Limb (tissue), 2 donors: Measurements from ENCODE around the gene COL28A1.
A peak's percentile ranks its signal among the peaks of the same experiment; 100 is the strongest.
"Not testable (repeated sequence)": the region's sequence is repeated elsewhere in the genome, so short reads cannot be mapped to it uniquely, and the experiment has no call there.

ENCODE experiments used
- DNase-seq, 2 donors: peaks; one replicate each; pipeline ENCODE4 v3.0.0-alpha.2; 2016; ENCODE audit errors: extremely low spot score in 2 of 2

COL28A1 gene

DNA sequence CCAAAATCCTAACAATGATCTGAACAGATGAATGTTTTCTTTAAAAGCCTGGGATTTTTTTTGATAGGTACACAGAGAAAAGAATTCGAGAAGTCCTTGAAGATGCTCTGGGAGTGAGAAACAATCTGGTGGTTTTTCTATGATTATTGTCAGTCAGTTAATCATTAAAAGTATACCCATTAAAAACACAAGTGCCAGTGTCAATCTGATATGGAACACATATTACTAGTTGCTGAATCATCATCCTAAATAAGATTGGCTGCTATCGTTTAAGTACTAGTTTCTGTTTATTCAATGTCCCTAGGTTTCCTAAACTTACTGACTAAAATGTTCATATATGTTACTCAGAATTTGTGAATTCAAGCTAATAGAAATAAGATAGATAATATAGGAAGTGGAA lies 16.1 kb downstream of the COL28A1 start:
- no peak for DNase-seq

DNA sequence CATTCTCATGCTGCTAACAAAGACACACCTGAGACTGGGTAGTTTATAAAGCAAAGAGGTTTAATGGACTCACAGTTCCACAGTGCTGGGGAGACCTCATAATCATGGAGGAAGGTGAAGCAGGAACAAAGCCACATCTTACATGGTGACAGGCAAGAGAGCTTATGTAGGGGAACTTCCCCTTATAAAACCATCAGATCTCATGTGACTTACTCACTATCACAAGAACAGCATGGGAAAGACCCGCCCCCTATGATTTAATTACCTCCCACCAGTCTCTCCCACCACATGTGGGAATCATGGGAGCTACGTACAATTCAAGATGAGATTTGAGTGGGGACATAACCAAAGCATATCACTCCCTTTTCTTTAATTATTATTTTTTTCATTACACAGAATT lies 16.6 kb downstream of the COL28A1 start:
- DNase-seq, result no peak

DNA sequence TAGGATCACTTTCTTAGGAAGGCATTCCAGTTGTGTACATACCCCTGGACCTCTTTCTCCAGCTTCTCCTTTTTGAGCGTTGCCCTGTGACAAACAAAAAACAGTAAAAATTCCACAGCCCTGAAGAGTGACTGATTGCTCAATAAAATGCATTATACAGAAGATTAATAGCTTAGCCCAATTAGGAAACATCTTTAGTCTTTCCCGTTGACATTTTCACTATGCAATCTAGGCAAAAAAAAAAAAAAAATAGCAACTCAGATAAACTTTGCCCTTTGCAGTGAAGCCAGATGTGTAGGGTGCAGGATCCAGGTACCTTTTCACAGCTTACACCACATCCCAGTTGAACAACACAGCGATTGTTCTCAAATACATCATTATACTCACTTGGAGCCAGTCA lies 17.9 kb downstream of the COL28A1 start:
- DNase-seq, result no peak

DNA sequence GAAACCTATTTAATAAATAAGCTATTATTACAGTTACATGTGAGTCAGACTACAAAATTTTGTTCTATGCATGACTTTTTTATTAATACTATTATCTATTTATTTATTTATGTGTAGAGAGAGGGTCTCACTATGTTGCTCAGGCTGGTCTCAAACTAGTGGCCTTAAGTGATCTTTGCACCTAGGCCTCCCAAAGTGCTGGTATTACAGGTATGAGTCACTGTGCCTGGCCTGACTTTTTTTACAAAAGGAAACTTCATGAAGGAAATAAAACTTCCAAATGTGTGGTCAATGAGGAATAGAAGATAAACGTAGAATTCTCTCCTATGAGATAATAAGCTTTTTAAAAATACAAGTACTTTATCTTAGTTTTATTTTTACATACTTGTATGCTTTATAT lies 19.0 kb downstream of the COL28A1 start:
- no peak for DNase-seq

DNA sequence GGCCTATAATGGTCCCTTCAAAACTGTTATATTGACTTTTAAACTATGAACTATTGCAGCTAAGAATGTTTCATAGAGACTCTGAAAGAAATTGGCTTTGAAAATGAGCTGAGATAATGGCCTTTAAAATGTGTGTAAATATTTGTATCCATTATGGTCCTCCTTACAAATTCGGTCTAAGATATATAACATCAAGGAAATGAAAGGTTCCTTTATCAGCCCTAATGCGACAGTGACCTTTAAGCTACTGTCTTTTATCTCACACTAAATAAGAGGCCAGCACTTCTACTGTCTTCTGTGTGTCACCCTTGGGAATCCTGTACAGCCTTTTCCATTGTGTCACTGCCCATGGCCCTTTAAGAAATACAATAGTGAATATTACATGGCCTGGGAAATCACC lies 19.5 kb downstream of the COL28A1 start:
- DNase-seq, result no peak

DNA sequence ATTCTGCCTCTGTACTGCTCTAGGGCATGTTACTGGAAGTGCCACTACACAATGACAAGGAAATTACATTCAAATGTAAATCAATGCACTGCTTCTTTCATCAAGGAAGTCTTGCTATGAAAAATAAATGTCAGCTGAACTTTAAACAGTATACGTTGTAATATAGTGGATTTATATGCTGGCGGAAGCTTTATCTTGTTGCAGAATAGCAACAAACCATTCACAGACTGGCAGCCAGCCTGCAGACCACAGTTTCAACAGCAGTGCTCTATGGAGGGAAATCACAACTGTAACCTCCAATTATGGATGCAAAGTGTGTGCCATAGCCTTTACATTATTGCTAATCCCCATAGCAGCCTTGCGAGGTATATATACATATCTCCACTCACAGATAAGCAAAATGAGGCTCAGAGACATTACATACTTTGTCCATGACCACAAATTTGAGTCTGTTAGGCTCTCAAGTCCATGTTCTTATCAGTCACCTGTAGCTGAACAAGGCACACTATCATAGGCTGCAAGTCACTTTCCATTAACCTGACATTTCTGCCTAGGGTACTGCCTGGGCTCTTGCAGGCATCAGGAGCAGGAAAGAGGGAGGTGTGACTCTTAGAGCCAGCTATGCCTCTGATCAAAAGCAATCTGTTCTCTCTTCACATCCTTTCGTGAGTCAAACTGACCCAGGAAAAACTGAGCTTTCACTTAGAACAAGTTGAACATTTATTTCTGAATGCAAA lies 22.6 kb downstream of the COL28A1 start:
- DNase-seq, result no peak

DNA sequence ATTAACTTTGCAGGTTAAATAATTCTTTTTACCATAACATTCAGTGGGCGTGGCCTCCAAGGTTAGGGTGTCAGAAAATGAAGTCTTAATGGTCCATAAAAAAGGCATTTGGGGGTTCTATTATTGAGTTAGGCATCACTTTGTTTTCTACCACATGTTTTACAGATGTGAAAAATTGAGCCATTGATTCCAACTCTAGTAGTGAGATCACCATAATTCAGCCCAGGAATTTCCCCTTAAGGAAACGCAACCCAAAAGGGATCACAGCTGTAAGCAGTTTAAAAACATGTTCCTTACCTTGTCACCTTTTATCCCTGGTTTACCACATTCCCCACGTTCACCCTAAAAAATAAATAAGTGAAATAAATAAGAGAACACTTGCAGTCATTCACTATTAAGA lies 24.9 kb downstream of the COL28A1 start:
- DNase-seq, result no peak

DNA sequence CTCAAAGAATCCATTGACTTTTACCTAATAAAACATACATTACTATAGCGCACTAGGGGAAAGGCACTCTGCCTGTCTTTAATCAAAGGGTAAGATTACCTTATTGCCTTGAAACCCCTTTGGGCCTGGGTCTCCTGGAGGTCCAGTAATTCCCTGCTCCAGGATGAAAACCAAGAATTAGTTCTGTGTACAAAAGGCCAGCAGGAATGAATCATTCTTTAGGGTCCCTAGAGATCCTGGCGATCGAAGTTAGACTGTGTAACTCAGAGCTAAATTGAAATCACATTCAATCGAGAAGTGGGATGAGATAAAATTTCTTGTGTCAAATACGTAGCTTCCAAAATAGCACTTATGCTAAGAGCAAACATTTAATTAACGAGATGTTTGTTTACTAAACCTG lies 29.8 kb downstream of the COL28A1 start:
- DNase-seq, result no peak

DNA sequence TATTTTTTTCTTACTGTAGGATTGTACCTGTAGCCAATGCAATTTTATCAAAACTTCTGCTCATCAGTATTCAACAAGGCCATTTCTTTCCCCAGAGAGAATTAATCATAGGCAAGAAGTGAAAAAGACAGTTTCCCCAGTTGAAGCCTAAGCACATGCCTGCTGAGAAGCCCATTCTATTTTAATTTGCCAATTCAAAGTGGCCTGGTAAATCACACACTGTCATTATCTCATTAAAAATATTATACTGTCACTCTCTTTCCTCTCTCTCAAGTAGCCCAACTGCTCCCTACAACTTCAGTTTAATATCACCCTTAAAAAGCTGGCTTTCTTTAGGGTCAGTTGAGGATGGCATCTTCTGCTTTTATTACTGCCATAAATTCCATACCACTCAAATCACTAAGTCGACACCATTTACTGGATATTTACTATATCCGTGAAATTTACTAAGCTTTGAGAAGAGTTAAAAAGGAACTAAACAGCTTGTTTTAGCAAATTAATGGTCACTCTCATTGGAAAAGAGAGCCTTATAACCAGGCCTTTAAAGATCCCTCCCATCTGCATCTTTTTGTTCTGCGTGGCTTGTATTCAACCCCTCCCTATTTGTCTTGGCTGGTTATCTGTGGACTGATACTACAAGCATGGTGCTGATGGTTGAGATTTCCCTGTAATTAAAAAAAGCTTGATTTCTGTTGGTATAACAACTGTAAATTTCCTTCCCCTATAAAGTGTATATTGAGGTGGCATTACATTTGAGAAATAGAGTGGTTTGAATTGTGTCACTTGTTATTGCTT lies 30.6 kb downstream of the COL28A1 start:
- no peak for DNase-seq

DNA sequence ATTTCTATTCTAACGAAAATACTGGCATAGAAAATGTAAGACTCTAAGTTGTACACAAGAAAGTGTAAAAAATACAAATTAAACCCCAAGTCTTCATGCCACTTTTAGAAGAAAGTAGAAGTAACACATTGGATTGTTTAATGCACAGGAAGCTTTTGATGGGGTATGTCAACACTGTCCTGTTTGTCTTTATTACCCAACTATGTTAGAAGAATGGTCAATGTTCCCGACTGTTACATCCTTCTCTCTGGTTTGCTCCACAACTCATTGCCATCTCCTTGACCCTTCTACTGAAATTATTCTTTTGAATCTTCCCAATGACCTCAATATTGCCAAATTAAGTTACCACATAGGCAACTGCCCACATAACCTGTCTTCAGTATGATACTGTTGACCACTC lies 35.8 kb downstream of the COL28A1 start:
- no peak for DNase-seq

DNA sequence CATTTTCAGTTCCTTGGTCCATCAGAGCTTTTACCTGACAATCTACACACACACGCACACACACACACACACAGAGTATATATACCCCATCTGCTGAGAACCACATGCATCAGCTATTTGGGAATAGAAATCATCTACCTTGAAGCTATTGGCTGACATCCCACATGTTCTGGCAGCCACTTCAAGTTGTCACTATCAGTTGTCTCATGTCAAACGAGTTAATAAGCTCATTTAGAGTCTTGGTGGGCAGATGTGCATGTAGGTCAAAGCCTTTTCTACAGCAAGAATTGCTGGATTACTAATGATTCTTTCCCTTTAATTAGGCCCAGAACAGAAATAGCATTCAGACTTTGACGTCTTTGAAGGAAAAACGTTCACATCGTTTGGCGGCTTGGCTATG lies 36.8 kb downstream of the COL28A1 start:
- DNase-seq, result peak in 1 of 2 donors; percentile 31

DNA sequence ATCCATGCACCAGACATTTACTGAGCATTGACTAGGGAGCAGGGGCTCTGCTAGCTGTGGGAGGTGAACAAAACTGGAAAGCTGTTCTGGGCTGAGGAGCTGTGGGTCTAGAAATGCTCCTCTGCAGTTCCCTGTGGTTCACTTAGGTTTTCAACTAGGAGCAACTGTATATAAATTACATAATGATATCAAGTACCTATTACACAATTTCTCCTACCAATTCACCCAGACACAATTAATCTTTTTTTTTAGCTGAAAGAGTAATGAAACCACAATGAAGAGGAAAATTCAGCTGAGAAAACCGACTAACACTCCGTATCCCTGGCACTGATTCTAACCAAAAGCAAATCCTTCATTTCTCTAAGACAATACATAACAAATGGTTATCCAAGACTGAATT lies 39.4 kb downstream of the COL28A1 start:
- no peak for DNase-seq

DNA sequence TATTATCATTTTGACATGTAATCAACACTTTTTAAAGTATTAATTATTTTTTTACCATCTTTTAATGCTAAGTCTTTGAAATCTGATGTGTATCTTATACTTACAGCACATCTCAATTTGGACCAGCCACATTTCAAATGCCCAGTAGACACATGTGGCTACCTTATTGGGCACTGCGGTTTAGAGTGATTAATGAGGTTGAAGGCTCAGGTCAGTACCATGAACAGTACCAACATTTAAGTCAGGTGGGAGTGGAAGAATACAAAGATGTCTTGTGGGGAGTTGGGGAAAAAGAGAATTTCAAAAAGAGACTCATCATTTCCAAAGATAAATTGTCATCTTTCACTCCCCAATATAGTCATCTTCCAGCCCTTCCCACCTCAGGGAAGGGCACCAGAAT lies 40.5 kb downstream of the COL28A1 start:
- DNase-seq, result no peak

DNA sequence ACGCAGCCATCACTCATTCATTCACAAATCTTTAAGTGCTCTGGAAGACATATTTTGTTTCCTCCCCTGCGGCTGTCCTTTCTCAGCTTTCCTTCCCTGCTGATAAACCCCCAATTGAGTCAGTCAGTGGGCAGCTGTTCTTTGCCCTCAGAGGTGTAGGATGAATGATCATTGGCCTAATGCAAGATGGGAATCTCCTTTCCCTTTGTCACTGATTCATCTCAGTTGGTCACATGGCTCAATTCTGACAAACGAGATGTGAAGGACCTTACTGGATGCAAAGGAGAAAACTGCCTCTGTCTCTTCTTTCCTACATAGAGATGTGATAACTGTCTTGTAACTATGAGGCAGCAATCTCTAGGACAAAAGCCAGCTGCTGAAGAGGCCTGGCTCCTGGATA lies 44.6 kb downstream of the COL28A1 start:
- no peak for DNase-seq

DNA sequence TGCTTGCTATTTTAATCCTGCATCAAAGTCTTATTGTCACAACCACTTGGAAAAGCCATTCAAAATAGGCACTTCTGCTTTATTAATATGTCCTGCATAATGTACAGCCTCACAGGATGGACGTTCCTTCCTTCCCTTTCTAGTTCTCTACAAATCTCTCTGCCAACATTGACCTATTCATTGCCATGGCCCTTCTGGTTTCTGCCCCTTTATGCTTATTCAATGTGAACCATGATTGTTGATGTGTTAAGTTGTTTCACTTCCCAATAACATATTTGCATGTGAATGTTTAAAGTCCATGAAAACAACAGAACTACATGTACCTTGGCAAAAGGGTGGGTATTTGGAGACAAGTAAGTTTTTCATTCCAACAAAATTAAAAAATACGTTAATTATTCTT lies 45.7 kb downstream of the COL28A1 start:
- DNase-seq, result no peak

DNA sequence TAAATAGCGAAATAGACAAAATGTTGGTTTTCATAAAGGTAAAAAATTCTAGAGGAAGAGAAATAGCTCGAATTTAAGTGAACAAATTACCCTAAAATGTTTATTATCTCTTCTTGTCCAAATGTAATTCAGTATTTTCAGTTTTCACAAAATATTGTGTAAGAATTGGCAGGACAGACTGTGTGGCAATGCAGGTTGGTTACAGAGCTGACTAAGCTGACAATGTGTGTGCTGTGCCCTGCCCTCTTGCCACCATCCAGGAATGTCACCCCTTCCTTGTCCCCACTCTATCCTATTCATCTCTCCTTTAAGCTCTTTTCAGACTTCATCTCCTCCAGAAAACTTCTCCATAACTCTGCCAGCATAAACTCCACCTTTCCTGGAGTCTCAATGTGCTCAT lies 46.1 kb downstream of the COL28A1 start:
- DNase-seq, result no peak

DNA sequence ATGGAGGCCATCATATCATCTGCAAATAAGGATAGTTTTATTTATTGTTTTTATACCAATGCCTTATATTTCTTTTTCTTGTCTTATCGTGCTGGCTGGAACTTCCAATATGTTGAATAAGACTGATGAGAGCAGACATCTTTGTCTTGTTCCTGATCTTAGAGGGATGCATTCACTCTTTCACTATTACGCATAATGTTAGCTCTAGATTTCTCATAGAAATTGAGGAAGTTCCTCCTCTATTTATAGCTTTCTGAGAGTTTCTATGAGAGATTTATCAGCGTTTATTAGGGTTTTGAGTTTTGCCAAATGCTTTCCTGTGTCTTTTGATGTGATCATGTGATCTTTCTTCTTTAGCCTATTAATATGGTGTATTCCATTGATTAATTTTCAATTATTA lies 49.3 kb downstream of the COL28A1 start:
- no peak for DNase-seq

DNA sequence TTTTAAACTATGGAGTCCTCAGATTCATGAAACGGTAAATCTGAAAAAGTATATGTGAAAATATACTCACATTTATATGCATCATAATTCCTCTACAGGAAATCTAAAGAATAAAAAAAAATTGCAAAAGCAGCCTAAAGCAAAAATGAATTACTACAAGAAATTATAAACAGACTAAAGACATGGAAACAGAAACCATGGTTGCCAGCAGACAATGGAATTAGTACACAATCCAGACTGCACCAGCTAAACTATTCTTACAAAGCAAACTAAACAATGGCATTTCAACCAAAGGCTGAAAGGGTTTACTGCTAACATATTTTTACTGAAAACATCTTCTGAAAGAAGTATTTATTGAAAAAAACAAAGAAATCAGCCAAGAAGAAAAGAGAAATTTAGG lies 51.6 kb downstream of the COL28A1 start:
- DNase-seq, result no peak

DNA sequence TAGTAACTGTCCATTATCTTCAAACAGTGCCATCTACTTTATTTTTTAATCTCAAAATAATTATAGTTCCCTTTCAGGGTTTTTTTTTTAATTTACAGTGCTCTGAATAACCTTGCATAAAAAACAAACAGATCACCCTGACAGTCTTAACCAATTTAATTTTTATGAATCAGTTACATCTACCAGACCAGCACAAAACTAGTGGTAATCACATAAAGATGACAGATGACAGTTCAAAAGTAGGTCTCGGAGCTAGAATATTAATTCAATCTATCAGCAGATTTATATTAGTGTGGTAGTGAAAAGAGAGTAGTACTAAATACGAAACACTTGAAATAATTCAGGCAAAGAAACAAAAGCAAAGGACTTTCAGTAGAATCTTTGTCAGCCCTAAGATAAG lies 53.9 kb downstream of the COL28A1 start:
- no peak for DNase-seq

DNA sequence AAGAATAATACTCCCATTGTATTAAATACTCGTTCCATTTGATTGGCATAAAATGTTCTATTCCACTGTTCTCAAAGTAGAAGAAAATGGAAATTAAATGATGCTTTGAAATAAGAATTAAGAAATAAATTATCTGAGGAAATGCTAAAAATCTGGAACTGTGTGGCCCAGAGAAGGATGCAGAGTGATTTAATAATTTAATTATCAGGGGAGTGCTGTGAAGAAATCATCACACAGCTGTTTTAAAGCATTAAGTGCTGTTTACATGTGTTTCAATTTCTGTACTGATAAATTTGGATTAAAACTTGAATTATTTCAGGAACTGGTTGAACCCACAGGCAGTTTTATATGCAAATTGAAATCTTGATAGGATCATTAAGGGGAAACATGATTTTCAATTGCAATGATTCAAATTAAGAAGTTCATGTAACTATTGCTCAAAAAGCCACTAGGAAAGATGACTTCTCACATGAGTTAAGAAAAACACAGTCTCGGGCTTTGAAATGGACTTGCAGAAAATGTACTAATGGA lies 56.3 kb downstream of the COL28A1 start:
- DNase-seq, result no peak

DNA sequence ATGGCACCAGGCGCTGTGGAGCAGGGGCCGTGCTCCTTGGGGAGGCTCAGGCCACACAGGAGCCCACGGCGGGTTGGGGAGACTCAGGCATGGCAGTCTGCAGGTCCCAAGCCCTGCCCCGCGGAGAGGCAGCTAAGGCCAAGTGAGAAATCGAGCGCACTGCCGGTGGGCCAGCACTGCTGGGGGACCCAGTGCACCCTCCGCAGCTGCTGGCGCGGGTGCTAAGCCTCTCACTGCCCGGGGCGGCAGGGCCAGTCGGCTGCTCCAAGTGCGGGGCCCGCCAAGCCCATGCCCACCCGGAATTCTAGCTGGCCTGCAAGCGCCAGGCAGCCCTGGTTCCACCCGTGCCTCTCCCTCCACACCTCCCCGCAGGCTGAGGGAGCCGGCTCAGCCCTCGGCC lies 57.1 kb downstream of the COL28A1 start:
- DNase-seq, result no peak

DNA sequence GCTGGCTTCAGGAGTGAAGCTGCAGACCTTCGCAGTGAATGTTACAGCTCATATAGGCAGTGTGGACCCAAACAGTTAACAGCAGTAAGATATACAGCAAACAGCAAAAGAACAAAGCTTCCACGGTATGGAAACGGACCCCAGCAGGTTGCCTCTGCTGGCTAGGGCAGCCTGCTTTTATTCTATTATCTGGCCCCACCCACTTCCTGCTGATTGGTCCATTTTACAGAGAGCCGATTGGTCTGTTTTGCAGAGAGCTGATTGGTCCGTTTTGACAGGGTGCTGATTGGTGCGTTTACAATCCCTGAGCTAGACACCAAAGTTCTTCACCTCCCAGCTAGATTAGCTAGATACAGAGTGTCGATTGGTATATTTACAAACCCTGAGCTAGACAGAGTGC lies 58.0 kb downstream of the COL28A1 start:
- not testable (repeated sequence) for DNase-seq

DNA sequence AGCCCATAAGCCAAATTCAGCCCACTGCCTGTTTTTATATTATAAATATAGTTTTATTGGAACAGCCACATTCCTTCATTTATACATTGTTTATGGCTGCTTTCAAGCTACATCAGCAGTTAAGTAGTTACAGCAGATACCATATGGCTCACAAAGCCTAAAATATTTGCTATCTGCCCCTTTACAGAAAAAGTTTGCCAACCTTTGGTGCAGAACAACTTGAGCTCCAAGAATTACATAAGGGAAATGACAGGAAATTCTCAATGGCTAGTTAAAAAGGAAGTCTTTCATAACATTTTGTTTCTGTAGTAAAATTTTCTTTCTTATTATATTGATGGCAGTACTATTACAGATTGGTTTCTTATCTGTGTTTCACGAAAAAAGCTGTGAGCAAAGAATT lies 59.3 kb downstream of the COL28A1 start:
- DNase-seq, result no peak
